PC-3 (cell line): Measurements from ENCODE around the gene STXBP6. TPM values are rescaled to one million over a fixed set of nuclear protein-coding genes. Genes with fewer than 3 reads are reported as not detected.

ENCODE experiments used
- ATAC-seq: fragments of 200-7000 bp; cut with Tn5 transposase; 2 replicates; pipeline ENCODE4 v1.9.1; 2020; ENCODE audit warnings: mild to moderate bottlenecking, moderate library complexity
- BruUV-seq: library from RNA; stranded (reverse); fragments of 400-500 nt; replicated peaks from 2 replicates; lab custom pipeline; 2021; lab: Mats Ljungman, UMichigan
- CTCF ChIA-PET: fragments of 300-600 bp; sonication (Branson Sonifier 250); formaldehyde crosslinking; loops from one replicate; lab custom pipeline; 2022; ENCODE audit warnings: antibody characterized with exemption; lab: Charles Lee
- POLR2A ChIA-PET: fragments of 300-600 bp; sonication (Branson Sonifier 250); formaldehyde crosslinking; loops from one replicate; lab custom pipeline; 2022; ENCODE audit warnings: antibody characterized with exemption; ENCODE audit not compliant: unreplicated experiment; lab: Charles Lee
- DNase-seq: peaks from one replicate; pipeline ENCODE4 v3.0.0-alpha.2; 2015
- H2AFZ ChIP-seq: fragments of 300-600 bp; sonication (generic); 2 replicates; pipeline ENCODE4 v1.6.0; 2016; ENCODE audit warnings: antibody characterized with exemption, low read length
- H3F3A ChIP-seq: fragments of 300-600 bp; sonication (generic); one replicate; pipeline ENCODE4 v1.6.0; 2017; ENCODE audit warnings: antibody characterized with exemption, low read length, control low read depth, mild to moderate bottlenecking; ENCODE audit not compliant: unreplicated experiment
- H3K27ac ChIP-seq: fragments of 300-600 bp; sonication (generic); 2 replicates; pipeline ENCODE4 v1.5.1; 2016; ENCODE audit warnings: mild to moderate bottlenecking, low read length
- H3K27me3 ChIP-seq: fragments of 300-600 bp; sonication (generic); 2 replicates; pipeline ENCODE4 v1.6.1; 2016; ENCODE audit warnings: low read length, mixed read lengths
- H3K36me3 ChIP-seq: fragments of 300-600 bp; sonication (generic); 2 replicates; pipeline ENCODE4 v1.6.1; 2016; ENCODE audit warnings: low read depth, mixed run types, low read length, mixed read lengths
- H3K4me1 ChIP-seq: fragments of 300-600 bp; sonication (generic); 2 replicates; pipeline ENCODE4 v1.5.1; 2016; ENCODE audit warnings: low read length; ENCODE audit not compliant: insufficient read depth
- H3K4me2 ChIP-seq: fragments of 300-600 bp; sonication (generic); 2 replicates; pipeline ENCODE4 v1.6.0; 2016; ENCODE audit warnings: low read length
- H3K4me3 ChIP-seq: fragments of 300-600 bp; sonication (generic); 2 replicates; pipeline ENCODE4 v1.5.1; 2016; ENCODE audit warnings: mild to moderate bottlenecking, low read length, mixed read lengths
- H3K79me2 ChIP-seq: fragments of 300-600 bp; sonication (generic); 2 replicates; pipeline ENCODE4 v1.6.1; 2017; ENCODE audit warnings: low read length, mixed read lengths
- H3K9ac ChIP-seq: fragments of 300-600 bp; sonication (generic); 2 replicates; pipeline ENCODE4 v1.6.0; 2016; ENCODE audit warnings: mild to moderate bottlenecking, low read length
- H3K9me2 ChIP-seq: fragments of 300-600 bp; sonication (generic); replicated peaks from 2 replicates; pipeline ENCODE4 v1.6.1; 2016; ENCODE audit warnings: mixed run types, low read length, mixed read lengths
- H3K9me3 ChIP-seq: fragments of 300-600 bp; sonication (generic); 2 replicates; pipeline ENCODE4 v1.6.1; 2016; ENCODE audit warnings: low read length, mixed read lengths
- H4K20me1 ChIP-seq: fragments of 300-600 bp; sonication (generic); 2 replicates; pipeline ENCODE4 v1.6.1; 2016; ENCODE audit warnings: low read length, mixed read lengths
- EZH2 ChIP-seq: fragments of 300-600 bp; sonication (generic); IDR thresholded peaks from one replicate; pipeline ENCODE4 v1.6.1; 2017; ENCODE audit warnings: antibody characterized with exemption, mild to moderate bottlenecking, low read length; ENCODE audit not compliant: unreplicated experiment
- EZH2phosphoT487 ChIP-seq: fragments of 300-600 bp; sonication (generic); IDR thresholded peaks from 2 replicates; pipeline ENCODE4 v1.6.1; 2018; ENCODE audit warnings: mild to moderate bottlenecking, antibody characterized with exemption, low read length, borderline replicate concordance
- intact Hi-C: fragments of 100-400 bp; cut with micrococcal nuclease; formaldehyde crosslinking; loops from 2 replicates; pipeline ENCODE4 v1.9.0; 2023
- total RNA-seq: library from RNA; depleted of rRNA; stranded (reverse); fragments of >200 nt; gene quantifications from 2 replicates; pipeline ENCODE4 v1.2.3, GENCODE V29; 2014
- TF ChIP-seq, protein P1 (sequence below): fragments of 300-600 bp; sonication (generic); conservative IDR thresholded peaks from 2 replicates; pipeline ENCODE4 v1.5.1; 2017; ENCODE audit warnings: antibody characterized with exemption, low read depth, mild to moderate bottlenecking, low read length

Gene STXBP6
- total RNA-seq, 1 experiment from 2014 or later = 0.40 TPM

GRCh38 chr14:24908592-24909236 lies 141.2 kb downstream of the STXBP6 start:
- Histone ChIP-seq H3K4me3 (no peak overlapping the region), H2AFZ (no peak overlapping the region), H3K9ac (no peak overlapping the region), H3K36me3 (no peaks in the 10 kb centered on the region), H4K20me1 (no peaks in the 10 kb centered on the region), H3K27ac (no peak overlapping the region), H3K9me3 (0 out of 2 replicates have a peak, but pooled peaks cover 4% of the 10 kb centered on the region), H3K27me3 (no peaks in the 10 kb centered on the region), H3K4me1 (no peaks in the 10 kb centered on the region), H3K4me2 (no peak overlapping the region), H3K9me2 (no peaks in the 10 kb centered on the region), H3F3A (no peaks in the 10 kb centered on the region), H3K79me2 (no peaks in the 10 kb centered on the region)
- ChIA-PET POLR2A (no interaction called here), CTCF (no interaction called here)
- DNase-seq (no peak), ATAC-seq (no peak)
- BruUV-seq = no TSS peak
- intact Hi-C loops = no loop called here
- TF ChIP-seq, protein P1, sequence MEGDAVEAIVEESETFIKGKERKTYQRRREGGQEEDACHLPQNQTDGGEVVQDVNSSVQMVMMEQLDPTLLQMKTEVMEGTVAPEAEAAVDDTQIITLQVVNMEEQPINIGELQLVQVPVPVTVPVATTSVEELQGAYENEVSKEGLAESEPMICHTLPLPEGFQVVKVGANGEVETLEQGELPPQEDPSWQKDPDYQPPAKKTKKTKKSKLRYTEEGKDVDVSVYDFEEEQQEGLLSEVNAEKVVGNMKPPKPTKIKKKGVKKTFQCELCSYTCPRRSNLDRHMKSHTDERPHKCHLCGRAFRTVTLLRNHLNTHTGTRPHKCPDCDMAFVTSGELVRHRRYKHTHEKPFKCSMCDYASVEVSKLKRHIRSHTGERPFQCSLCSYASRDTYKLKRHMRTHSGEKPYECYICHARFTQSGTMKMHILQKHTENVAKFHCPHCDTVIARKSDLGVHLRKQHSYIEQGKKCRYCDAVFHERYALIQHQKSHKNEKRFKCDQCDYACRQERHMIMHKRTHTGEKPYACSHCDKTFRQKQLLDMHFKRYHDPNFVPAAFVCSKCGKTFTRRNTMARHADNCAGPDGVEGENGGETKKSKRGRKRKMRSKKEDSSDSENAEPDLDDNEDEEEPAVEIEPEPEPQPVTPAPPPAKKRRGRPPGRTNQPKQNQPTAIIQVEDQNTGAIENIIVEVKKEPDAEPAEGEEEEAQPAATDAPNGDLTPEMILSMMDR = no peak
- TF ChIP-seq EZH2phosphoT487 (no peak), EZH2 (no peak)

DNA sequence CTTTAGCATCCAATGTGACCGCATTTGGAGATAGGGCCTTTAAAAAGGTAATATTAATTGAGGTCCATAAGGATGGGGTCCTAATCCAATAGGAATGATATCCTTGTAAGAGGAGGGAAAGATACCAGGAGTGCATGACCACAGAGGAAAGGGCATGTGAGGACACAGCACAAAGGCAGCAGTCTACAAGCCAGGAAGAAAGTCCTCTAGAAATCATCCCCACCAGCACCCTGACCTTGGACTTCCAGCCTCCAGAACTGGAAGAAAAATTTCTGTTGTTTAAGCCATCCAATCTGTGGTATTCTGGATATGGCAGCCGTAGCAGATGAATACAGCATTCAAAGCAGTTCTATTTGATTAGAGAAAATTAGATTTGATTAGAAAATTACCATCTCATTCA lies 145.4 kb downstream of the STXBP6 start:
- TF ChIP-seq, protein P1 = no peak
- no peak for TF ChIP-seq EZH2
- no peak for TF ChIP-seq EZH2phosphoT487
- H4K20me1 ChIP-seq = no peaks in the 10 kb centered on the region
- ATAC-seq (no peak), DNase-seq (no peak)
- H2AFZ ChIP-seq = no peak overlapping the region
- 0 out of 2 replicates have a peak, but pooled peaks cover 4% of the 10 kb centered on the region for H3K9me3 ChIP-seq
- no peaks in the 10 kb centered on the region for H3K36me3 ChIP-seq
- H3K4me3 ChIP-seq = no peak overlapping the region
- H3K4me2 ChIP-seq = no peak overlapping the region
- no peaks in the 10 kb centered on the region for H3K9me2 ChIP-seq
- no peaks in the 10 kb centered on the region for H3K4me1 ChIP-seq
- H3F3A ChIP-seq = no peaks in the 10 kb centered on the region
- H3K27ac ChIP-seq = no peak overlapping the region
- intact Hi-C loops = no loop called here
- CTCF ChIA-PET = no interaction called here
- no peaks in the 10 kb centered on the region for H3K79me2 ChIP-seq
- POLR2A ChIA-PET = no interaction called here
- no TSS peak for BruUV-seq
- H3K9ac ChIP-seq = no peak overlapping the region
- H3K27me3 ChIP-seq = no peaks in the 10 kb centered on the region

DNA sequence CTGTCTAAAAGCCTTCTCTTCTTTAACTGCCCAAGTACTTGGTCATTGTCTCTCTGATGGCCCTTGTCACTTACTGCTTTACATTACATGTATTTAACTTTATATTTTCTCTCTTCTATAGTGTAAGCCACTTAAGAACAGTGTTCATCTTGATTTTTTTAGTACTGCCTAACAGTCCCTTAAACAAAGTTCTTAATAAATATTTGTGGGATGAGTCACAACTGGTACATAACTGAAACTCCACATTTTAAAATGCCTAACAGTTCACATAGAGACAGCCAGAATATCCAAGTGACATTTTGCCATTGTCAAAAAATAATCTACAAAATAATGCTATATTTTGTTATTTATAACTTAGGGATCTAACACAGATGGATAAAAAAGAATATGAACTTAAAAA lies 146.6 kb downstream of the STXBP6 start:
- H2AFZ ChIP-seq = no peak overlapping the region
- H3K79me2 ChIP-seq = no peaks in the 10 kb centered on the region
- H3K9me3 ChIP-seq = 0 out of 2 replicates have a peak, but pooled peaks cover 4% of the 10 kb centered on the region
- H3K27me3 ChIP-seq = no peaks in the 10 kb centered on the region
- no peaks in the 10 kb centered on the region for H3K4me1 ChIP-seq
- H3K9ac ChIP-seq = no peak overlapping the region
- intact Hi-C loops = no loop called here
- no peak overlapping the region for H3K27ac ChIP-seq
- no peaks in the 10 kb centered on the region for H3F3A ChIP-seq
- no peaks in the 10 kb centered on the region for H3K9me2 ChIP-seq
- H3K36me3 ChIP-seq = no peaks in the 10 kb centered on the region
- no peak for TF ChIP-seq EZH2phosphoT487
- no peak for TF ChIP-seq EZH2
- TF ChIP-seq, protein P1 = no peak
- no peaks in the 10 kb centered on the region for H4K20me1 ChIP-seq
- ATAC-seq (no peak), DNase-seq (peak; percentile 6)
- BruUV-seq = no TSS peak
- no peak overlapping the region for H3K4me3 ChIP-seq
- H3K4me2 ChIP-seq = no peak overlapping the region
- POLR2A ChIA-PET = no interaction called here
- CTCF ChIA-PET = no interaction called here
